ENCODE data around the gene SYNRG.
"Not testable (repeated sequence)": the region's sequence is repeated elsewhere in the genome, so short reads cannot be mapped to it uniquely, and the experiment has no call there.

The SYNRG gene

GRCh38 chr17:37523715-37524219, 85.5 kb downstream of the SYNRG start:
- H3K27ac ChIP-seq (ENCODE audit: low read depth, low read length), result no peak overlapping the region
- peaks cover 13% of the 10 kb centered on the region for H3K36me3 ChIP-seq (ENCODE audit: control insufficient read depth, insufficient read depth, low read length)
- H3K27me3 ChIP-seq (ENCODE audit: control insufficient read depth, insufficient read depth, low read length), result no peaks in the 10 kb centered on the region

GRCh38 chr17:37521821-37522220, 87.4 kb downstream of the SYNRG start:
- Histone ChIP-seq H3K9ac (ENCODE audit: low read length) (no peak overlapping the region), H3K36me3 (ENCODE audit: control insufficient read depth, insufficient read depth, low read length) (peaks cover 16% of the 10 kb centered on the region), H3K27ac (ENCODE audit: low read depth, low read length) (no peak overlapping the region), H3K4me1 (ENCODE audit: control insufficient read depth, insufficient read depth, low read length) (no peaks in the 10 kb centered on the region), H3K4me3 (ENCODE audit: low read length) (no peak overlapping the region), H3K27me3 (ENCODE audit: control insufficient read depth, insufficient read depth, low read length) (no peaks in the 10 kb centered on the region)

More at GRCh38 chr17:37523715-37524219, 85.5 kb downstream of the SYNRG start:
- Histone ChIP-seq H3K4me1 (ENCODE audit: control insufficient read depth, insufficient read depth, low read length) (no peaks in the 10 kb centered on the region), H3K4me3 (ENCODE audit: low read length) (no peak overlapping the region), H3K9ac (ENCODE audit: low read length) (no peak overlapping the region)

- peaks cover 16% of the 10 kb centered on the region for H3K36me3 ChIP-seq (ENCODE audit: control insufficient read depth, insufficient read depth, low read length)
- no peaks in the 10 kb centered on the region for H3K4me1 ChIP-seq (ENCODE audit: control insufficient read depth, insufficient read depth, low read length)
These were observed 89.0 kb downstream of the SYNRG start for GRCh38 chr17:37520174-37520573.

GRCh38 chr17:37519251-37519985, 89.8 kb downstream of the SYNRG start:
- Histone ChIP-seq H3K9ac (ENCODE audit: low read length) (no peak overlapping the region), H3K27ac (ENCODE audit: low read depth, low read length) (no peak overlapping the region), H3K36me3 (ENCODE audit: control insufficient read depth, insufficient read depth, low read length) (peaks cover 16% of the 10 kb centered on the region), H3K27me3 (ENCODE audit: control insufficient read depth, insufficient read depth, low read length) (no peaks in the 10 kb centered on the region), H3K4me1 (ENCODE audit: control insufficient read depth, insufficient read depth, low read length) (no peaks in the 10 kb centered on the region), H3K4me3 (ENCODE audit: low read length) (no peak overlapping the region)

More at GRCh38 chr17:37520174-37520573, 89.0 kb downstream of the SYNRG start:
- H3K4me3 ChIP-seq (ENCODE audit: low read length), result no peak overlapping the region
- no peak overlapping the region for H3K27ac ChIP-seq (ENCODE audit: low read depth, low read length)
- no peaks in the 10 kb centered on the region for H3K27me3 ChIP-seq (ENCODE audit: control insufficient read depth, insufficient read depth, low read length)
- H3K9ac ChIP-seq (ENCODE audit: low read length), result no peak overlapping the region

GRCh38 chr17:37518826-37519225, 90.4 kb downstream of the SYNRG start:
- Histone ChIP-seq H3K4me3 (ENCODE audit: low read length) (no peak overlapping the region), H3K27me3 (ENCODE audit: control insufficient read depth, insufficient read depth, low read length) (no peaks in the 10 kb centered on the region), H3K27ac (ENCODE audit: low read depth, low read length) (no peak overlapping the region), H3K9ac (ENCODE audit: low read length) (no peak overlapping the region), H3K36me3 (ENCODE audit: control insufficient read depth, insufficient read depth, low read length) (peaks cover 15% of the 10 kb centered on the region), H3K4me1 (ENCODE audit: control insufficient read depth, insufficient read depth, low read length) (no peaks in the 10 kb centered on the region)

- no peak overlapping the region for H3K9ac ChIP-seq (ENCODE audit: low read length)
- H3K36me3 ChIP-seq (ENCODE audit: control insufficient read depth, insufficient read depth, low read length), result peaks cover 9% of the 10 kb centered on the region
- H3K4me3 ChIP-seq (ENCODE audit: low read length), result no peak overlapping the region
- H3K27me3 ChIP-seq (ENCODE audit: control insufficient read depth, insufficient read depth, low read length), result no peaks in the 10 kb centered on the region
- no peaks in the 10 kb centered on the region for H3K4me1 ChIP-seq (ENCODE audit: control insufficient read depth, insufficient read depth, low read length)
- no peak overlapping the region for H3K27ac ChIP-seq (ENCODE audit: low read depth, low read length)
These were observed 91.3 kb downstream of the SYNRG start for GRCh38 chr17:37517881-37518280.

GRCh38 chr17:37516127-37516571, 93.1 kb downstream of the SYNRG start:
- Histone ChIP-seq H3K36me3 (ENCODE audit: control insufficient read depth, insufficient read depth, low read length) (peaks cover 15% of the 10 kb centered on the region), H3K27ac (ENCODE audit: low read depth, low read length) (no peak overlapping the region)

GRCh38 chr17:37513711-37514110, 95.5 kb downstream of the SYNRG start:
- H3K4me3 ChIP-seq (ENCODE audit: low read length), result no peak overlapping the region
- H3K9ac ChIP-seq (ENCODE audit: low read length), result no peak overlapping the region
- H3K27me3 ChIP-seq (ENCODE audit: control insufficient read depth, insufficient read depth, low read length), result no peaks in the 10 kb centered on the region
- no peak overlapping the region for H3K27ac ChIP-seq (ENCODE audit: low read depth, low read length)
- H3K36me3 ChIP-seq (ENCODE audit: control insufficient read depth, insufficient read depth, low read length), result peaks cover 9% of the 10 kb centered on the region
- no peaks in the 10 kb centered on the region for H3K4me1 ChIP-seq (ENCODE audit: control insufficient read depth, insufficient read depth, low read length)

More at GRCh38 chr17:37516127-37516571, 93.1 kb downstream of the SYNRG start:
- H3K27me3 ChIP-seq (ENCODE audit: control insufficient read depth, insufficient read depth, low read length), result no peaks in the 10 kb centered on the region
- H3K9ac ChIP-seq (ENCODE audit: low read length), result no peak overlapping the region
- no peak overlapping the region for H3K4me3 ChIP-seq (ENCODE audit: low read length)
- no peaks in the 10 kb centered on the region for H3K4me1 ChIP-seq (ENCODE audit: control insufficient read depth, insufficient read depth, low read length)

- no peak overlapping the region for H3K27ac ChIP-seq (ENCODE audit: low read depth, low read length)
- H3K36me3 ChIP-seq (ENCODE audit: control insufficient read depth, insufficient read depth, low read length), result peaks cover 9% of the 10 kb centered on the region
- no peaks in the 10 kb centered on the region for H3K4me1 ChIP-seq (ENCODE audit: control insufficient read depth, insufficient read depth, low read length)
- no peak overlapping the region for H3K4me3 ChIP-seq (ENCODE audit: low read length)
- no peak overlapping the region for H3K9ac ChIP-seq (ENCODE audit: low read length)
- no peaks in the 10 kb centered on the region for H3K27me3 ChIP-seq (ENCODE audit: control insufficient read depth, insufficient read depth, low read length)
These were observed 96.7 kb downstream of the SYNRG start for GRCh38 chr17:37512442-37513068.

- H3K27me3 ChIP-seq (ENCODE audit: control insufficient read depth, insufficient read depth, low read length); H3K9ac ChIP-seq (ENCODE audit: low read length); H3K27ac ChIP-seq (ENCODE audit: low read depth, low read length); H3K4me3 ChIP-seq (ENCODE audit: low read length); H3K4me1 ChIP-seq (ENCODE audit: control insufficient read depth, insufficient read depth, low read length); H3K36me3 ChIP-seq (ENCODE audit: control insufficient read depth, insufficient read depth, low read length): not testable (repeated sequence)
These were observed 97.6 kb downstream of the SYNRG start for GRCh38 chr17:37511642-37512041.

- Histone ChIP-seq H3K27me3 (ENCODE audit: control insufficient read depth, insufficient read depth, low read length) (no peaks in the 10 kb centered on the region), H3K4me3 (ENCODE audit: low read length) (no peak overlapping the region), H3K9ac (ENCODE audit: low read length) (no peak overlapping the region), H3K4me1 (ENCODE audit: control insufficient read depth, insufficient read depth, low read length) (no peaks in the 10 kb centered on the region), H3K27ac (ENCODE audit: low read depth, low read length) (no peak overlapping the region), H3K36me3 (ENCODE audit: control insufficient read depth, insufficient read depth, low read length) (peaks cover 6% of the 10 kb centered on the region)
These were observed 99.2 kb downstream of the SYNRG start for GRCh38 chr17:37510056-37510455.

- H3K27me3 ChIP-seq (ENCODE audit: control insufficient read depth, insufficient read depth, low read length), result no peaks in the 10 kb centered on the region
- H3K9ac ChIP-seq (ENCODE audit: low read length), result no peak overlapping the region
- H3K4me3 ChIP-seq (ENCODE audit: low read length), result no peak overlapping the region
- H3K27ac ChIP-seq (ENCODE audit: low read depth, low read length), result no peak overlapping the region
- H3K36me3 ChIP-seq (ENCODE audit: control insufficient read depth, insufficient read depth, low read length), result peaks cover under 1% of the 10 kb centered on the region
- no peaks in the 10 kb centered on the region for H3K4me1 ChIP-seq (ENCODE audit: control insufficient read depth, insufficient read depth, low read length)
These were observed 102.1 kb downstream of the SYNRG start for GRCh38 chr17:37507111-37507510.
